Activated CD8-positive, alpha-beta memory T cell treated with anti-CD3 and anti-CD28 coated beads for 4 hours (primary cell): Measurements from ENCODE around the gene SLC25A47.
A peak's percentile ranks its signal among the peaks of the same experiment; 100 is the strongest.

ENCODE experiments used
- DNase-seq, 2 donors: peaks; one replicate each; pipeline ENCODE4 v3.0.0-alpha.2; 2020; ENCODE audit warnings: low read depth in 2 of 2

The SLC25A47 gene

DNA sequence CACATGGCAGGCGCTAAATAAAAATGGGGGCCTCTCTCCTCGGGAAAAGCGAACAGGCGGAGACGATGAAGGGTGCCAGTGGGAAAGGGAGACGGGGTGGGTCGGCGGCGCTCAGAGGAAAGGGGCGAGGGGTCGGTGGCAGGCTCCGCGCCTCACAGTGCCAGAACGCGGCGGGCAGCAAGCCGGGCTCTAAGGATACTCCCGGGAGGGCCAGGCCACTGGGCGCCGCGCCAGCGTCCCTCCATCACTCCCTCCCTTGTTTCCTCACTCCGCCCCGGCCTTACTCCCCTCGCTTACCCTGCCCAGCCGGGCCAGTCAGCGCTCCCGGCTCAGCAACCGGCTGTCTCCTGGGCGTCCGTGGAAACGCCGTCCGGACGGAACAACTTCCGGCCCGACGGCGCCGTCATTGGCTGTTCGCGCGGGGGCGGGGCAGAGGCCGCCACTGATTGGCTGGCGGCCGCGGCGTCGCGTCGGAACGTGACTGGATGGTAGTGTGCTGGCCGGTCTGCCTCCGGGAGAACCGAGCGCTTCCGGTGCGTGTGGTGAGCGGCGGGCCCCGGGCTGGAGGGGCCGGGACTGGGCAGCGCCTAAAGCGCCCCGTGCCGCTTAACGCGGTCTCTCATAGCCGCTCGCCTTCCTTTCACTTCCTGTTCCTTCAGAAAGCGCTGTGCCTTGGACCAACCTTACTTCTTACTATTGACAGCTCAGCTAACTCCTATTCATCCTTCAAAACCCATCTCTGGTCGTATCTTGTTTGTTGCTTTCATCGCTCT lies 53.0 kb downstream of the SLC25A47 start, which contains the start of gene WDR25:
WDR25 (plus strand) TSS at position 523 of the 773 bp plus-strand sequence.
- peak; percentile 76 to 89 for DNase-seq

DNA sequence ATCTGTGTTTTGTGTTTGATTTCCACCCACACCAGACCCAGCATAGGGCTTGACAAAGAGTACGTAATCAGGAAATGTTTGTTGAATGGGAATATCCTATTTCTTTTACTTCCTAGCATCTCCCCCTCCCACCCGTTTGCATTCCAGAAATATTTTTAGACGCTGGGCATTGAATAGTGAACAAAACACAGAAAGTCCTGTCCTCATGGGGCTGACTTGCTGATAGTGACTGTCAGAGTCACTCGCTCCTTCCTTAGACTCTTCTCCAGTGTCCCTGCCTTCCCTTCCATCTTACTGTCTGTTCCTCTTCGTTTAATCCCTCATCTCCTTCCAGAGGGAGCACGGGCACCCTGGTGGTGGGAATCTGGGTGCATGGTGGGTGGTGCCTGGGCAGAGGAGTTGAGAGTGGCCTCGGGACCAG lies 53.6 kb downstream of the SLC25A47 start:
- no peak for DNase-seq
